SK-N-SH (cell line): ENCODE data around the gene SIGLEC15. TPM values are rescaled to one million over a fixed set of nuclear protein-coding genes. Genes with fewer than 3 reads are reported as not detected.

Experiments used
- CTCF ChIA-PET: fragments of 300-600, 350-600 bp; formaldehyde crosslinking; extraction: SDS; loops from one replicate; lab custom pipeline; 2021; lab: Yijun Ruan, JAX
- POLR2A ChIA-PET: fragments of 350-600 bp; sonication (Branson Sonifier 250); formaldehyde crosslinking; extraction: SDS; loops from one replicate; lab custom pipeline; 2020; ENCODE audit warnings: antibody characterized with exemption, inconsistent platforms; lab: Yijun Ruan, JAX
- DNase-seq: peaks from one replicate; pipeline ENCODE4 v3.0.0; 2012
- H2AFZ ChIP-seq: fragments of 200-600 bp; sonication (generic); 2 replicates; pipeline ENCODE4 v1.8.1; 2016; ENCODE audit warnings: antibody characterized with exemption, mild to moderate bottlenecking, low read depth
- H3F3A ChIP-seq: fragments of 200-600 bp; sonication (generic); replicated peaks from 2 replicates; pipeline ENCODE3; 2016; ENCODE audit warnings: antibody characterized with exemption, mild to moderate bottlenecking; ENCODE audit not compliant: insufficient read depth
- H3K27ac ChIP-seq, 2 experiments: fragments of 200-500 bp in 1 of 2; fragments of 200-600 bp in 1 of 2; sonication (Bioruptor generic) in 1 of 2; sonication (generic), shearing (Covaris generic) in 1 of 2; 2 replicates each; pipeline versions ENCODE4 v1.5.1 to v1.6.1; 2014 to 2016; ENCODE audit warnings: low read depth in 2 of 2, inconsistent platforms in 1 of 2, low read length in 1 of 2, mild to moderate bottlenecking in 1 of 2, mixed read lengths in 1 of 2
- H3K27me3 ChIP-seq: fragments of 200-600 bp; sonication (generic), shearing (Covaris generic); 2 replicates; pipeline ENCODE4 v1.6.1; 2016; ENCODE audit warnings: mixed run types; ENCODE audit not compliant: insufficient read depth
- H3K36me3 ChIP-seq, 2 experiments: fragments of 200-500 bp in 1 of 2; fragments of 200-600 bp in 1 of 2; sonication (Bioruptor generic) in 1 of 2; sonication (generic) in 1 of 2; replicated peaks in 1 of 2; 2 replicates each; pipeline versions ENCODE3 to v1.5.1; 2014 to 2016; ENCODE audit warnings: low read length in 1 of 2, mild to moderate bottlenecking in 1 of 2; ENCODE audit not compliant: insufficient read depth in 2 of 2, control insufficient read depth in 1 of 2
- H3K4me1 ChIP-seq, 2 experiments: fragments of 200-500 bp in 1 of 2; fragments of 200-600 bp in 1 of 2; sonication (Bioruptor generic) in 1 of 2; sonication (generic), shearing (Covaris generic) in 1 of 2; 2 replicates each; pipeline versions ENCODE4 v1.5.1 to v1.6.1; 2014 to 2016; ENCODE audit warnings: low read depth in 1 of 2, low read length in 1 of 2, mixed run types in 1 of 2; ENCODE audit not compliant: insufficient read depth in 2 of 2, control insufficient read depth in 1 of 2
- H3K4me2 ChIP-seq: fragments of 200-600 bp; sonication (generic), shearing (Covaris generic); 2 replicates; pipeline ENCODE4 v1.6.1; 2017; ENCODE audit warnings: mixed run types
- H3K4me3 ChIP-seq, 2 experiments: fragments of 200-500 bp in 1 of 2; fragments of 200-600 bp in 1 of 2; sonication (Bioruptor generic) in 1 of 2; sonication (generic), shearing (Covaris generic) in 1 of 2; 2 replicates each; pipeline versions ENCODE4 v1.5.1 to v1.8.1; 2014 to 2016; ENCODE audit warnings: low read depth in 2 of 2, inconsistent platforms in 1 of 2, low read length in 1 of 2, mild to moderate bottlenecking in 1 of 2, mixed read lengths in 1 of 2, moderate library complexity in 1 of 2
- H3K79me2 ChIP-seq: fragments of 200-600 bp; sonication (generic); 2 replicates; pipeline ENCODE4 v1.8.1; 2017; ENCODE audit warnings: mild to moderate bottlenecking; ENCODE audit not compliant: insufficient read depth
- H3K9ac ChIP-seq: fragments of 200-600 bp; sonication (generic); 2 replicates; pipeline ENCODE4 v1.6.1; 2017; ENCODE audit warnings: mixed run types
- H3K9me2 ChIP-seq: fragments of 200-600 bp; sonication (generic); 2 replicates; pipeline ENCODE4 v1.6.1; 2017; ENCODE audit warnings: mixed run types
- H3K9me3 ChIP-seq: fragments of 200-600 bp; sonication (generic); 2 replicates; pipeline ENCODE4 v1.6.1; 2017; ENCODE audit warnings: mixed run types, mild to moderate bottlenecking, moderate library complexity
- H4K20me1 ChIP-seq: fragments of 200-600 bp; sonication (generic); 2 replicates; pipeline ENCODE4 v1.6.1; 2017; ENCODE audit warnings: mild to moderate bottlenecking, mixed run types; ENCODE audit not compliant: insufficient read depth
- EP300 ChIP-seq, 2 experiments: IDR thresholded peaks; 2 replicates each; pipeline versions ENCODE4 v1.4.0 to v1.6.1; 2012; ENCODE audit warnings: borderline replicate concordance in 1 of 2, low read depth in 1 of 2, low read length in 1 of 2
- EZH2phosphoT487 ChIP-seq: fragments of 200-600 bp; sonication (generic); IDR thresholded peaks from 2 replicates; pipeline ENCODE4 v1.6.1; 2017; ENCODE audit warnings: low read depth, mixed run types, mild to moderate bottlenecking, antibody characterized with exemption, moderate library complexity, borderline replicate concordance
- FOSL2 ChIP-seq: IDR thresholded peaks from 2 replicates; pipeline ENCODE4 v1.4.0; 2012; ENCODE audit warnings: low read depth, mild to moderate bottlenecking, moderate library complexity, borderline replicate concordance
- FOXJ3 ChIP-seq: sonication (generic); formaldehyde crosslinking; IDR thresholded peaks from 2 replicates; pipeline ENCODE4 v1.5.1; 2020; ENCODE audit warnings: mild to moderate bottlenecking, missing genetic modification reagents
- GABPA ChIP-seq: IDR thresholded peaks from 2 replicates; pipeline ENCODE4 v1.4.0; 2012; ENCODE audit warnings: low read depth, mild to moderate bottlenecking
- NRF1 ChIP-seq: IDR thresholded peaks from 2 replicates; pipeline ENCODE4 v1.6.1; 2012; ENCODE audit warnings: low read depth, mild to moderate bottlenecking, low read length
- RFX5 ChIP-seq: IDR thresholded peaks from 2 replicates; pipeline ENCODE4 v1.6.1; 2012; ENCODE audit warnings: mild to moderate bottlenecking, improper control_type of control experiment, low read length
- RXRA ChIP-seq: IDR thresholded peaks from 2 replicates; pipeline ENCODE4 v1.4.0; 2012; ENCODE audit warnings: low read depth, mild to moderate bottlenecking, borderline replicate concordance
- SIN3A ChIP-seq: IDR thresholded peaks from 2 replicates; pipeline ENCODE4 v1.6.1; 2012; ENCODE audit warnings: low read depth, mild to moderate bottlenecking, low read length, moderate library complexity, borderline replicate concordance
- TAF1 ChIP-seq: IDR thresholded peaks from 2 replicates; pipeline ENCODE4 v1.6.1; 2012; ENCODE audit warnings: low read depth, mild to moderate bottlenecking, low read length, moderate library complexity, borderline replicate concordance
- TCF12 ChIP-seq: IDR thresholded peaks from 2 replicates; pipeline ENCODE4 v1.4.0; 2012
- TEAD4 ChIP-seq: IDR thresholded peaks from 2 replicates; pipeline ENCODE4 v1.4.0; 2012; ENCODE audit warnings: mild to moderate bottlenecking, borderline replicate concordance; ENCODE audit not compliant: insufficient read depth
- WGBS: methylation state at CpG from one replicate; pipeline ENCODE4 v1.1.6; 2017; ENCODE audit warnings: low lambda C conversion rate; 5-methylcytosine and 5-hydroxymethylcytosine counted together
- polyA plus RNA-seq, 3 experiments: library from polyadenylated mRNA; depleted of rRNA; stranded (reverse); fragments of >200 nt; gene quantifications; 2 replicates each; pipeline ENCODE4 v1.2.3, GENCODE V29; 2012
- TF ChIP-seq, protein P1 (sequence below): fragments of 200-600 bp; sonication (generic); IDR thresholded peaks from 2 replicates; pipeline ENCODE4 v1.6.1; 2017; ENCODE audit warnings: antibody characterized with exemption, mild to moderate bottlenecking, moderate library complexity
- TF ChIP-seq, protein P2 (sequence below): IDR thresholded peaks from 2 replicates; pipeline ENCODE4 v1.4.0; 2012; ENCODE audit warnings: low read depth

SIGLEC15 gene
- polyA plus RNA-seq, 1 of the 3 experiments (the other 2 are of a cell fraction) = 0.10 TPM

DNA sequence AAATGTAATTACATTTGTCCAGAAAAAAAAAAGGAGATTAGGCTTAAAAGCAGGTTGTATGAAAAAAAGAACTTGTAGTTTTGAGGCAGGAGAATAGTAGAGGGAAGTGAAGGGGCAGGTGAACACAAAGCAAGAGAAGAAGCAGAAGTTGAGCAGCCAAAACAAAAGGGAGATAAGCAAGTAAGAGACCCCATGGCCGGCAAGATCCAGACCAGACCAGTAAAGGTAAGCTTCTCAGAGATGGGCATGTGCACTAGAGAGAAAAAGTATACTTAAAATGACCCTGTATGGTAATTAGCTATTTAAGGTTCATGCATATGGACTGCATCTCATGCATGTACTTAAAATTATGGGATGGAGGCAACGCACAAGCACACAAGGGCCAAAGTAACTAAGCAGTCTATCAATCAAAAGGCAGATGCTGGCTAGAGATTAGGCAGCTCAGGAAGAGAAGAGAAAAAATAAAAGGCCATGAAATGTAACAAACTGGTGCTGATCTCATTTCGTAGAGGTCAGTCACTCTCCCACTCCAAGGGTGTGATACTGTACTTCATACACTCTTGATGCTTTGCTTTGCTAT lies 9.7 kb downstream of the SIGLEC15 start:
- CTCF ChIA-PET = interaction anchor here (0.7 to 1.1 kb wide), 3 partner anchors 15 to 113 kb away, joined by 3 read pairs; no protein-coding TSS in a partner anchor
- Histone ChIP-seq H3K36me3 (no peaks in the 10 kb centered on the region), H3K9ac (no peak overlapping the region), H3K27ac (no peak overlapping the region), H3K4me2 (no peak overlapping the region), H3K4me1 (peaks cover 13 to 15% of the 10 kb centered on the region in 2 experiments; a peak in 2 of 4 replicates), H3K79me2 (no peaks in the 10 kb centered on the region), H3K4me3 (no peak overlapping the region), H2AFZ (no peak overlapping the region), H3K27me3 (no peaks in the 10 kb centered on the region), H3K9me3 (no peaks in the 10 kb centered on the region), H3F3A (no peaks in the 10 kb centered on the region), H3K9me2 (no peaks in the 10 kb centered on the region), H4K20me1 (no peaks in the 10 kb centered on the region)
- TF ChIP-seq RXRA = no peak
- TF ChIP-seq NRF1 = no peak
- no peak for TF ChIP-seq TEAD4
- no peak for TF ChIP-seq TCF12
- no peak for TF ChIP-seq TAF1
- no peak for TF ChIP-seq EZH2phosphoT487
- no peak for TF ChIP-seq FOXJ3
- no peak for TF ChIP-seq SIN3A
- no peak for TF ChIP-seq EP300 (IDR thresholded peaks at IDR 0.05; ENCODE audit: borderline replicate concordance in 1 of 2, low read depth in 1 of 2, low read length in 1 of 2)
- TF ChIP-seq FOSL2 = no peak
- no peak for TF ChIP-seq RFX5
- TF ChIP-seq, protein P1, sequence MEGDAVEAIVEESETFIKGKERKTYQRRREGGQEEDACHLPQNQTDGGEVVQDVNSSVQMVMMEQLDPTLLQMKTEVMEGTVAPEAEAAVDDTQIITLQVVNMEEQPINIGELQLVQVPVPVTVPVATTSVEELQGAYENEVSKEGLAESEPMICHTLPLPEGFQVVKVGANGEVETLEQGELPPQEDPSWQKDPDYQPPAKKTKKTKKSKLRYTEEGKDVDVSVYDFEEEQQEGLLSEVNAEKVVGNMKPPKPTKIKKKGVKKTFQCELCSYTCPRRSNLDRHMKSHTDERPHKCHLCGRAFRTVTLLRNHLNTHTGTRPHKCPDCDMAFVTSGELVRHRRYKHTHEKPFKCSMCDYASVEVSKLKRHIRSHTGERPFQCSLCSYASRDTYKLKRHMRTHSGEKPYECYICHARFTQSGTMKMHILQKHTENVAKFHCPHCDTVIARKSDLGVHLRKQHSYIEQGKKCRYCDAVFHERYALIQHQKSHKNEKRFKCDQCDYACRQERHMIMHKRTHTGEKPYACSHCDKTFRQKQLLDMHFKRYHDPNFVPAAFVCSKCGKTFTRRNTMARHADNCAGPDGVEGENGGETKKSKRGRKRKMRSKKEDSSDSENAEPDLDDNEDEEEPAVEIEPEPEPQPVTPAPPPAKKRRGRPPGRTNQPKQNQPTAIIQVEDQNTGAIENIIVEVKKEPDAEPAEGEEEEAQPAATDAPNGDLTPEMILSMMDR = no peak
- no peak for TF ChIP-seq GABPA
- TF ChIP-seq, protein P2, sequence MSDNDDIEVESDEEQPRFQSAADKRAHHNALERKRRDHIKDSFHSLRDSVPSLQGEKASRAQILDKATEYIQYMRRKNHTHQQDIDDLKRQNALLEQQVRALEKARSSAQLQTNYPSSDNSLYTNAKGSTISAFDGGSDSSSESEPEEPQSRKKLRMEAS = no peak
- DNase-seq = no peak
- POLR2A ChIA-PET = no interaction called here
- 55% methylated on average over 3 of the region's 3 CpGs for WGBS
